HUDEP-2 (cell line): ENCODE data around the gene CHRD.

Source experiments
- DNase-seq, 76 experiments: peaks; one replicate each; lab custom pipeline; 2025; ENCODE audit not compliant: unreplicated experiment in 76 of 76; lab: John Stamatoyannopoulos, UW

CHRD gene

GRCh38 chr3:184360070-184360928, 19.6 kb upstream of the CHRD start:
- DNase-seq, result no peak

GRCh38 chr3:184360929-184361531, 18.8 kb upstream of the CHRD start:
- peak in 2 of 76 experiments; percentile 20 to 40 for DNase-seq

GRCh38 chr3:184361532-184361931, 18.3 kb upstream of the CHRD start, which contains the start of the genes CLCN2 and POLR2H:
TSS of gene CLCN2 (minus strand) at chr3:184361605. CDS start at chr3:184361479, 126 bp downstream.
TSS of gene POLR2H (plus strand) at chr3:184361710. CDS start at chr3:184363493, 1,783 bp downstream.
- DNase-seq, result peak in 22 of 76 experiments; percentile 1 to 41 (median 26)

GRCh38 chr3:184361932-184362667, 17.8 kb upstream of the CHRD start:
- DNase-seq, result peak in 70 of 76 experiments; percentile 13 to 79 (median 62)

GRCh38 chr3:184362668-184363546, 16.9 kb upstream of the CHRD start:
- peak; percentile 56 to 98 (median 94) for DNase-seq

GRCh38 chr3:184366619-184367289, 13.1 kb upstream of the CHRD start:
- DNase-seq, result no peak

GRCh38 chr3:184368116-184368515, 11.7 kb upstream of the CHRD start:
- DNase-seq, result no peak

GRCh38 chr3:184368586-184369183, 11.2 kb upstream of the CHRD start:
- no peak for DNase-seq

- DNase-seq, result peak in 69 of 76 experiments; percentile 7 to 80 (median 53)
Observed at GRCh38 chr3:184371570-184372018, 8.3 kb upstream of the CHRD start.

GRCh38 chr3:184372296-184372821, 7.5 kb upstream of the CHRD start:
- DNase-seq, result no peak

GRCh38 chr3:184372911-184373310, 6.9 kb upstream of the CHRD start:
- DNase-seq, result no peak

- DNase-seq, result no peak
Observed at GRCh38 chr3:184373422-184373821, 6.4 kb upstream of the CHRD start.

- DNase-seq, result no peak
Observed at GRCh38 chr3:184375747-184376461, 4.0 kb upstream of the CHRD start.

- no peak for DNase-seq
Observed at GRCh38 chr3:184377374-184377773, 2.5 kb upstream of the CHRD start.

- DNase-seq, result no peak
Observed at GRCh38 chr3:184377882-184378445, 1.9 kb upstream of the CHRD start, which contains the start of gene THPO. TSS of gene THPO (minus strand) at chr3:184378207. CDS start at chr3:184376259, 1,948 bp downstream.

GRCh38 chr3:184378651-184379357, 1.1 kb upstream of the CHRD start:
- no peak for DNase-seq

GRCh38 chr3:184380185-184380626, 352 bp downstream of the CHRD start:
- peak in 2 of 76 experiments; percentile 7 to 11 for DNase-seq
